Endometrial microvascular endothelial cells (primary cell): ENCODE results near the gene COX15. TPM values are rescaled to one million over a fixed set of nuclear protein-coding genes. Genes with fewer than 3 reads are reported as not detected.

Source experiments
- in situ Hi-C: cut with HindIII; loops from 2 replicates; pipeline ENCODE4 v1.10.0; 2017; ENCODE audit warnings: low sequenced_read_pairs, low pct_unique_long_range_greater_than_20kb; ENCODE audit errors: inconsistent ontology term
- total RNA-seq: library from RNA; depleted of rRNA; stranded (reverse); fragments of >200 nt; gene quantifications from one replicate; pipeline ENCODE4 v1.2.3, GENCODE V29; 2015; ENCODE audit errors: inconsistent ontology term

Gene COX15
- total RNA-seq, 1 donor from 2014 or later: 39.1 TPM

DNA sequence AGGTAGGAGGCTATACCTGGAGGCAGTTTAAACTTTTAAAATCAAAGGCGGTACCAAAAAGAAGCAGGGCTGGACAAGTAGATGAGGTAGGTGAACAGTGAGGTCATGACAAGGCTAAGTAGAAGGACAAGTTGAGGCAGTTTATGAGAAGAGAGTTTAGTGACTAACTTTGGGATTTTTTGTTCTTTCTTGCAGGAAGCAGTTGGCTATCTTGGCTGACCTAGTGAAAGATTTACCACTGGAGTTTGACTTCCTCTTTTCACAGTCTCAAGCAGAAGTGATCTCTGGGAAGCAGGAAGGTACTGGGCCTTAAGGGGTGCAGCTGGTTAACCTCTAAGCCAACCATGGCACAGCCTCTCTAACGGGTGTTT lies 46.3 kb downstream of the COX15 start:
- in situ Hi-C loops: no loop called here

DNA sequence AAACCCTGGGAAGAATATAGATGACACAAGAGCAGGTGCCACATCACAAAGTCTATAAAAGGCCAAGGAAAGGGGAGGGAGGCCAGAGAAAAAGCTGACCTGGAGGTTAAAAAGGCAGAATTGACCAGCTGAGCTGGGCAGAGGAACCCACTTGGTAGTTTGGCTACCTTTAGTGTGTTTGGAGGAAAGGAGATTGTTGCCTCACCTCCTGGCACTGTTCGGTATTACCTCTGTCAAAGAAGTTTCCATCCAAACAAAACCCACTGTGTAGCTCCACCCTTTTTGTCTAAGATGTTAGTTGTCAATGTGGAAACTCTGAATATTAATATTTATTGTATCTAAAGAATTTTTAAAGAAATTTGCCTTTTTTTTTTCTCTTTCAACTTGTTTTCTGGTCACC lies 49.2 kb downstream of the COX15 start:
- in situ Hi-C loops: no loop called here

Other genes starting within 250 kb of the COX15 start
- gene NKX2-3, start 199.2 kb downstream of the COX15 start, total RNA-seq: not detected
- gene SLC25A28, start 111.7 kb downstream of the COX15 start, total RNA-seq: 14.7 TPM
- gene ENTPD7, start 72.6 kb downstream of the COX15 start, total RNA-seq: 18.8 TPM
- gene CUTC, start 107 bp upstream of the COX15 start, total RNA-seq: 33.2 TPM
- 0.65 TPM for gene ABCC2, start 50.5 kb upstream of the COX15 start, total RNA-seq